Tibial artery (tissue), 4 donors: ENCODE results near the gene ID4.

Source experiments
- DNase-seq, 2 donors: peaks; one replicate each; pipeline ENCODE4 v3.0.0-alpha.2; 2019
- H3K27ac ChIP-seq, 2 donors: fragments of 200-600 bp; sonication (generic) in 1 of 2; 1 replicate in 1 of 2; 2 replicates in 1 of 2; pipeline ENCODE4 v1.5.1; 2018 to 2019; ENCODE audit warnings: mild to moderate bottlenecking in 1 of 2
- H3K27me3 ChIP-seq, 2 donors: fragments of 200-600 bp; sonication (generic) in 1 of 2; one replicate each; pipeline versions ENCODE4 v1.5.1 to v1.6.0; 2016 to 2019
- H3K36me3 ChIP-seq, 3 donors: fragments of 200-600 bp; sonication (generic) in 2 of 3; one replicate each; pipeline ENCODE4 v1.5.1; 2016 to 2019; ENCODE audit warnings: mild to moderate bottlenecking in 2 of 3
- H3K4me1 ChIP-seq, 4 donors: fragments of 200-600 bp; sonication (generic) in 2 of 4; 1 replicate in 3 of 4; 2 replicates in 1 of 4; pipeline ENCODE4 v1.5.1; 2016 to 2019
- H3K4me3 ChIP-seq, 2 donors: fragments of 200-600 bp; sonication (generic) in 1 of 2; 1 replicate in 1 of 2; 2 replicates in 1 of 2; pipeline ENCODE4 v1.5.1; 2018 to 2019; ENCODE audit warnings: mild to moderate bottlenecking in 2 of 2
- H3K9me3 ChIP-seq, 3 donors: fragments of 200-600 bp; sonication (generic) in 1 of 3; one replicate each; pipeline ENCODE4 v1.5.1; 2016 to 2019
- CTCF ChIP-seq, 2 experiments: fragments of 200-600 bp in 1 of 2; fragments of 450-650 bp in 1 of 2; IDR thresholded peaks; one replicate each; pipeline ENCODE4 v1.5.1; 2017 to 2019; ENCODE audit warnings: antibody characterized with exemption in 2 of 2, mild to moderate bottlenecking in 1 of 2, moderate library complexity in 1 of 2
- intact Hi-C: fragments of 100-400 bp; cut with DNase I; formaldehyde crosslinking; loops from one replicate; pipeline ENCODE4 v1.15.0; 2023; ENCODE audit warnings: low total_unique reads

Gene ID4

GRCh38 chr6:19796452-19796851, 40.7 kb upstream of the ID4 start:
- H3K27me3 ChIP-seq: no peaks in the 10 kb centered on the region
- no peak for DNase-seq
- H3K9me3 ChIP-seq: peaks cover 0 to 17% (median 0%) of the 10 kb centered on the region in 3 donors
- H3K4me3 ChIP-seq: no peak overlapping the region
- no peak overlapping the region for H3K27ac ChIP-seq
- peaks cover 0 to 22% (median 0%) of the 10 kb centered on the region in 4 donors for H3K4me1 ChIP-seq
- intact Hi-C loops: no loop called here
- no peak for TF ChIP-seq CTCF (IDR thresholded peaks at IDR 0.05)
- no peaks in the 10 kb centered on the region for H3K36me3 ChIP-seq

- Histone ChIP-seq H3K27me3 (no peaks in the 10 kb centered on the region), H3K27ac (no peak overlapping the region), H3K4me3 (no peak overlapping the region), H3K9me3 (peaks cover 0 to 17% (median 0%) of the 10 kb centered on the region in 3 donors), H3K4me1 (peaks cover 0 to 29% (median 5%) of the 10 kb centered on the region in 4 donors), H3K36me3 (no peaks in the 10 kb centered on the region)
- no peak for DNase-seq
- no peak for TF ChIP-seq CTCF (IDR thresholded peaks at IDR 0.05)
- intact Hi-C loops: no loop called here
These were observed 38.8 kb upstream of the ID4 start for GRCh38 chr6:19798362-19798761.

GRCh38 chr6:19802656-19803055, 34.5 kb upstream of the ID4 start:
- intact Hi-C loops: loop anchor here (5.0 to 10.0 kb wide), 2 partner anchors 78 to 1055 kb away; no protein-coding TSS in a partner anchor

GRCh38 chr6:19803331-19804204, 33.6 kb upstream of the ID4 start:
- Histone ChIP-seq H3K4me3 (peak overlapping the region; percentile 61 to 70), H3K36me3 (no peaks in the 10 kb centered on the region), H3K27ac (peak overlapping the region; percentile 99), H3K27me3 (no peaks in the 10 kb centered on the region), H3K4me1 (peaks cover 0 to 37% (median 19%) of the 10 kb centered on the region in 4 donors), H3K9me3 (no peaks in the 10 kb centered on the region)
- DNase-seq: no peak
- no peak for TF ChIP-seq CTCF (IDR thresholded peaks at IDR 0.05)
- intact Hi-C loops: loop anchor here (1.0 to 10.0 kb wide), 3 partner anchors 34 to 1056 kb away; partner anchors contain the start of gene ID4

More at GRCh38 chr6:19802656-19803055, 34.5 kb upstream of the ID4 start:
- Histone ChIP-seq H3K36me3 (no peaks in the 10 kb centered on the region), H3K27ac (peak overlapping the region; percentile 99), H3K27me3 (no peaks in the 10 kb centered on the region), H3K4me1 (peaks cover 0 to 37% (median 19%) of the 10 kb centered on the region in 4 donors), H3K9me3 (peaks cover 0 to under 1% (median 0%) of the 10 kb centered on the region in 3 donors), H3K4me3 (no peak overlapping the region)
- no peak for DNase-seq
- no peak for TF ChIP-seq CTCF (IDR thresholded peaks at IDR 0.05)

- H3K36me3 ChIP-seq: no peaks in the 10 kb centered on the region
- peak overlapping the region; percentile 99 for H3K27ac ChIP-seq
- intact Hi-C loops: loop anchor here (1.0 to 10.0 kb wide), 3 partner anchors 33 to 1057 kb away; partner anchors contain the start of gene ID4
- no peaks in the 10 kb centered on the region for H3K9me3 ChIP-seq
- peaks cover 0 to 37% (median 19%) of the 10 kb centered on the region in 4 donors for H3K4me1 ChIP-seq
- peak; percentile 93 to 99 for DNase-seq
- H3K4me3 ChIP-seq: peak overlapping the region; percentile 61 to 70
- TF ChIP-seq CTCF (IDR thresholded peaks at IDR 0.05): peak in 1 of 2 experiments; percentile 21
- H3K27me3 ChIP-seq: no peaks in the 10 kb centered on the region
These were observed 32.7 kb upstream of the ID4 start for GRCh38 chr6:19804205-19805128.
